G401 (cell line): ENCODE measurements around the gene ZCCHC24. TPM values are rescaled to one million over a fixed set of nuclear protein-coding genes. Genes with fewer than 3 reads are reported as not detected.

ENCODE experiments used
- DNase-seq: peaks from one replicate; pipeline ENCODE4 v3.0.0-alpha.2; 2015; ENCODE audit warnings: low spot score
- in situ Hi-C: cut with HindIII; loops from 2 replicates; pipeline ENCODE4 v1.10.0; 2016; ENCODE audit warnings: low sequenced_read_pairs, mixed read lengths
- total RNA-seq: library from RNA; depleted of rRNA; stranded (reverse); fragments of >200 nt; shearing (Covaris generic); gene quantifications from 2 replicates; pipeline ENCODE4 v1.2.3, GENCODE V29; 2014

The ZCCHC24 gene
- total RNA-seq, 1 experiment from 2014 or later, result 6.8 TPM

- in situ Hi-C loops, result loop anchor here (25.0 kb wide), 1 partner anchor 139 kb away; the partner anchor contains the start of gene PPIF
- DNase-seq, result no peak
These were observed 30.5 kb upstream of the ZCCHC24 start for GRCh38 chr10:79475877-79476276.

- no peak for DNase-seq
- in situ Hi-C loops, result loop anchor here (25.0 kb wide), 1 partner anchor 138 kb away; the partner anchor contains the start of gene PPIF
These were observed 29.8 kb upstream of the ZCCHC24 start for GRCh38 chr10:79475119-79475653.

GRCh38 chr10:79473496-79474095 is 28.2 kb upstream of the ZCCHC24 start:
- in situ Hi-C loops, result no loop called here
- no peak for DNase-seq

DNA sequence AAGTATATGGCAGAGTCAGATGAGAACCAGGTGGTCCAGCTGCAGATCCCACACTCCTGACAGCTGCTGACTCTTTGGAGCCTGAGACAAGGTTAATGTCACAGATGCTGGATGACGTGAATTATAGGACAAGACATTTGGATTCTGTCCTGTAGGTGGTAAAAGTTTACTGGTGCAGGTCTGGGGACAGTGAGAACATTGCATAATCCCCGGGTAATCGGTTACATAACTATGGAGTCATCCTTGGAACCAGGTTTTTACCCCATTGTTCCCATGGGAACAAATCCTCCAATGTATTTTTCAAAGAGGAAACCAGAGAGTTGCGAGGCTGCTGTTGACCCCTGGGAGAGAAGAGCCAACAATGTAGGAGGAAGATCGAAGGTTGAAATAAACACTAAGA is 27.5 kb upstream of the ZCCHC24 start:
- DNase-seq, result no peak
- in situ Hi-C loops, result no loop called here

DNA sequence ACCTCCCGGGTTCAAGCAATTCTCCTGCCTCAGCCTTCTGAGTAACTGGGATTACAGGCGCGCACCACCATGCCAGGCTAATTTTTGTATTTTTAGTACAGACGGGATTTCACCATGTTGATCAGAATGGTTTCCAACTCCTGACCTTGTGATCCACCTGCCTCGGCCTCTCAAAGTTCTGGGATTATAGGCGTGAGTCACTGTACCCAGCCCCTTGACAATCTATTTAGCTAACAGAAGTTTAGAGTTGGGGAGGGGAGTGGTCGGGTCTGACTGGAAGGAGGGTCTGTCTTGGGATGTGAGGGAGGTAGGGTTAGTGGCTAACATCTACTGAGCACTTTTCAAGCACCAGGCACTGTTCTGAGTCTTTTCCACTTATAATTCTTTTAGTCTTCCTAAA is 27.0 kb upstream of the ZCCHC24 start:
- in situ Hi-C loops, result no loop called here
- no peak for DNase-seq

GRCh38 chr10:79471776-79472175 is 26.4 kb upstream of the ZCCHC24 start:
- in situ Hi-C loops, result no loop called here
- DNase-seq, result no peak

GRCh38 chr10:79470096-79470495 is 24.7 kb upstream of the ZCCHC24 start:
- no peak for DNase-seq
- in situ Hi-C loops, result no loop called here

DNA sequence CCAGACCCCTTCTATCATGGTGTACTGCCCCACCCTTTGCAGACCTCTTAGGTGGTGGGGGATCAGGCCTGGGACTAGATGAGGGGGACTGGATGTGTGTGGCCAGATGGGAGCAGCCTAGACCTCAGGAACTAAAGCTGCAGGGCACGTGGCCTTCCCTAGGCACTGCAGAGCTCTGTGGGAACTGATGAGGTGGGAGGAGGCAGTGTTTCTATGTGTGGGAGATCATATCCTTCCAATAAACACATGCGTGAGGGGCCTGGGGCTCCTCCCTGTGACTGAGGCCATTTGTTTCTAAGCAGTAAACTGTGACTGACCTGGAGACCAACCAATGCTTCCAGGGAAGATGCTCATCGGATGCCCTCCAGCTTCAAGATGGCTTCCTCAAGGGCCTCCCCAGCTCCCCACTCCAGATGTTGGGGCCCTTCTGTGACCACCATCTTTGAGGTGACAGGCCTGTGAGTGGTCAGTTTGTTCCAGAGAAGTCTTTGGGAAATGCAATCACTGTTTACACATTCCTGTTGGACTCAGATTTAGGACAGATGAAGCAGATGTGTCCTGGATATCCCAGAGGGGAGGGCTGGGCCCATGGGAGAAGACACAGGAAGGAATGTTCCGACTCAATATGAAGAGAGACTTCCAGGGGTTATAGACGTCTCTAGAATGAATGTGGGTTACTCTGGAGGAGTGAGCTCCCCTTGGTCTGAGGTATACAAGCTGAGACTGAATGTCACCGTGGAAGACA is 23.6 kb upstream of the ZCCHC24 start:
- DNase-seq, result no peak
- in situ Hi-C loops, result no loop called here

GRCh38 chr10:79468015-79468560 is 22.7 kb upstream of the ZCCHC24 start:
- in situ Hi-C loops, result no loop called here
- DNase-seq, result no peak

- DNase-seq, result no peak
- in situ Hi-C loops, result no loop called here
These were observed 19.9 kb upstream of the ZCCHC24 start for GRCh38 chr10:79465341-79465740.

- in situ Hi-C loops, result no loop called here
- DNase-seq, result no peak
These were observed 18.4 kb upstream of the ZCCHC24 start for GRCh38 chr10:79463578-79464496.

- no peak for DNase-seq
- in situ Hi-C loops, result no loop called here
These were observed 15.3 kb upstream of the ZCCHC24 start for GRCh38 chr10:79460687-79461086.

DNA sequence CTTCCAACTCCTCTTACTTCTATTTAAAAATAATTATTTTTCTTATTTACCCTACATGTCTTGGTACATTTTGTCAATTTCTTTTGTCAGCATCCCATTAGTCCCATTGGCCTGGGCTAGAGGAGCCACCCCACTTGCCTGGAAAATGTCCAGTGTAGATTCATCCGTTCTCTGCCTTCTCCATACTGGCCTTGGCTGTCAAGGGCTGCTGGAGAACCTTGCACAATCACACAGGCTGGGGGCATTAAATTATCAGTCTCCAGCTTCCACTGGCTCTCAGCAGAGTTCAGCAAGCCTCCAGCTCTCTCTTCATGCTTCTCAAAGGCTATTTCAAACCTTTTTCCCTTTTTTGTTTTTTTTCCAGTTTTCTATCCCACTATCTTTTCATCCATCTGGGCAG is 13.8 kb upstream of the ZCCHC24 start:
- in situ Hi-C loops, result no loop called here
- DNase-seq, result no peak

DNA sequence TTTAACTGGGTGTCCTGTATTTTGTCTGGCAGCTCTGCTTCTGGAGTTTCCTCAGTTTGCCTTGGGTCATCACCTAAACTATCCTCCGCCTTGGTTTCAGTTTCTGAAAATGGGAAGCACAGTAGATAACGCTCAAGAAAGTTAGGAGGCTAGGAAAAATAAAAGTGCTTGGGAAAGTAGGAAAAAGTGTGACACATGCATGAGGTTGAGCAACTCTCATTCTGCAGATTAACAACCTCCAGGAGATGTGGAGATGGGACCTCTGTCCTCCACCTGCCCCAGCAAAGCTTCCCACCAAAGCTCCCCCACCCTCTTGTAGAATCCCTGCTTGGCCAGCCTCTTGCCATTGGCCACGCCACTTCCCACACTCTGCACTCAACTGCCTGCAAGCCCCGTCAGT is 13.1 kb upstream of the ZCCHC24 start:
- no peak for DNase-seq
- in situ Hi-C loops, result no loop called here

DNA sequence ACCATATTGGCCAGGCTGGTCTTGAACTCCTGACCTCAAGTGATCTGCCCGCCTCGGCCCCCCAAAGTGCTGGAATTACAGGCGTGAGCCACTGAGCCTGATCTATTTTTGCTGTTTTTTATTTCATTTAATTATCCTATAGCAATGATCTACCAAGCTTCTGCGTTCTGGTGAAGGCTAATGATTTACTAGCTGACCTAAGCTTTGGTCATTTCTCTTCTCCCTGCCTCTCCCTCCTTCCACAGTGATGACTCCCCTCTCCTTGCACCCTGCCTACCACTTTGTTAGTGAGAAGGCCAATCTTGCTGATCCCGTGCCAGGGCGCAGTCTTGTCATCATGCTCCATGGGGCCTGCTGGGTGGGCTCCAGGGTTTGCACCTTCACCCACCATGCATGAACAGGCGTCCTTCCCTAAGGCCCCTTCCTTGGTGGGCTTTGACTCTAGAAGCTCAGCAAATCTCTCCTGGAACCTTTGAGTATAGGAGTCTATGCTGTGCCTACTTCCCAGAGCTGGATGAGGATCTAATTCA is 11.9 kb upstream of the ZCCHC24 start:
- in situ Hi-C loops, result no loop called here
- DNase-seq, result no peak

DNA sequence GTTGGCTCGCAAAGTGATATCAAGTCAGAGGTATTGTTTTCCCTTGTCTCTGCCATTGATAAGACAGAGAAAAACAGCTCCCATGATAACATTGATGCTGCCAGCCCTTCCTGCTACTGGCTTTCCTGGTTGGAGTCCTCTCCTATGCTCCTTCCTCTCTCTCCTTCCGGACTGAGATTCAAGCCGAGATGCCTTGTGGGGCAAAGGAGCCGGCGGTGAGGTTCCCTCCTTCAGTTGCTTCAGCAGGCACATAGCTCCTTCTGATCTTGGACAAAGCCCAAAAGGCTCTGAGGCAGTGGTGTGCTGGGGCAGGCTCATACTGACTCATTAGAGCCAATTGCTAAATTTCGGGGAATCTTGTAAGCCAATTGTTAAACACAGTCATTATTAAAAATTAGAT is 8.8 kb upstream of the ZCCHC24 start:
- in situ Hi-C loops, result no loop called here
- DNase-seq, result no peak

- in situ Hi-C loops, result no loop called here
- no peak for DNase-seq
These were observed 8.0 kb upstream of the ZCCHC24 start for GRCh38 chr10:79453392-79453791.

- in situ Hi-C loops, result no loop called here
- DNase-seq, result no peak
These were observed 6.8 kb upstream of the ZCCHC24 start for GRCh38 chr10:79452174-79452611.

DNA sequence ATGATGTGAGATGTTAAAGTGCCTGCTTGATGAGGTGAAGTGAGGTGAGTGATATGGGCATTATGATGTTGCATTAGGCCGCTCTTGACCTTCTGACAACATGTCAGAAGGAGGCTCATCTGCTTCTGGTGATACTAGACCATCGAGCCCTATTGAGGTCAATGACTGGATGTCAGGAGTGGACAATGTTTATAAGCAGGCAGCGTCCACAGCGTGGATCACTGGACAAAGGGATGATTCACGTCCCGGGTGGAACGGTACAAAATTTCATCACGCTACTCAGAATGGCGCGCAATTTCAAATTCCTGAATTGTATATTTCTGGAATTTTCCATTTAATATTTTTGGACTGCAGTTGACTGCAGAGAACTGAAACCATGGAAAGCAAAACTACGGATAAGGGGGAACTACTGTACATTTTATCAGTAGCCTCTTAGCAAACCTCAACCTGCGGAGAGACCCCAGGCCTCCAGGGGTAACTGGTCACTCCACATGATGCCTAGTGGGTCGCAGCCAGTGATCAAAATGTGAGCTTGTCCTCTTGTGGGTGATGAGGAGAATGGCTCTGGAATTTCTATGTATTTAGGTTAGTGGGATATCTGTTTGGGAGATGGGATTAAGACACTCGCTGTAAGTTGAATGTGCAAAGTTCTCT is 5.7 kb upstream of the ZCCHC24 start:
- in situ Hi-C loops, result no loop called here

More for the DNA sequence above, 5.7 kb upstream of the ZCCHC24 start:
- DNase-seq, result no peak
